HepG2 (cell line): ENCODE data around the gene SERTAD3. TPM values are rescaled to one million over a fixed set of nuclear protein-coding genes. Genes with fewer than 3 reads are reported as not detected.

Experiments used
- ATF1 ChIP-seq: IDR thresholded peaks from 2 replicates; pipeline ENCODE4 v1.6.1; 2016; ENCODE audit warnings: mild to moderate bottlenecking, control low read depth
- ATM ChIP-seq: fragments of 450-650 bp; IDR thresholded peaks from 2 replicates; pipeline ENCODE4 v1.7.1; 2017; ENCODE audit warnings: mild to moderate bottlenecking, borderline replicate concordance
- EHMT2 ChIP-seq: fragments of 200-600 bp; sonication (generic); IDR thresholded peaks from 2 replicates; pipeline ENCODE4 v1.7.0; 2017; ENCODE audit warnings: antibody characterized with exemption, low read depth, low read length, borderline replicate concordance
- HDAC2 ChIP-seq: sonication (generic); formaldehyde crosslinking; IDR thresholded peaks from 2 replicates; pipeline ENCODE4 v1.4.0; 2020; ENCODE audit warnings: missing genetic modification reagents
- KAT7 ChIP-seq: IDR thresholded peaks from 2 replicates; pipeline ENCODE4 v1.6.1; 2018; ENCODE audit warnings: borderline replicate concordance, missing compliant biosample characterization
- LCORL ChIP-seq, 2 experiments: fragments of 450-650 bp in 1 of 2; sonication (generic) in 1 of 2; formaldehyde crosslinking in 1 of 2; IDR thresholded peaks; 2 replicates each; pipeline versions ENCODE4 v1.5.0 to v1.6.1; 2017 to 2020; ENCODE audit warnings: antibody characterized with exemption in 1 of 2, missing genetic modification reagents in 1 of 2
- NFE2L1 ChIP-seq: sonication (generic); formaldehyde crosslinking; IDR thresholded peaks from 2 replicates; pipeline ENCODE4 v1.4.0; 2020; ENCODE audit warnings: missing genetic modification reagents, mild to moderate bottlenecking, borderline replicate concordance
- NR0B2 ChIP-seq: sonication (generic); formaldehyde crosslinking; IDR thresholded peaks from 2 replicates; pipeline ENCODE4 v1.4.0; 2020; ENCODE audit warnings: mild to moderate bottlenecking, missing genetic modification reagents
- ONECUT2 ChIP-seq: sonication (generic); formaldehyde crosslinking; IDR thresholded peaks from 2 replicates; pipeline ENCODE4 v1.4.0; 2020; ENCODE audit warnings: missing genetic modification reagents
- SIX4 ChIP-seq: sonication (generic); formaldehyde crosslinking; IDR thresholded peaks from 2 replicates; pipeline ENCODE4 v1.4.0; 2020; ENCODE audit warnings: missing genetic modification reagents
- SNAPC4 ChIP-seq: sonication (generic); formaldehyde crosslinking; IDR thresholded peaks from 2 replicates; pipeline ENCODE4 v1.4.0; 2020; ENCODE audit warnings: mild to moderate bottlenecking, missing genetic modification reagents
- SP5 ChIP-seq: IDR thresholded peaks from 2 replicates; pipeline ENCODE4 v1.6.1; 2016; ENCODE audit warnings: low read depth, borderline replicate concordance
- TBX2 ChIP-seq: sonication (generic); formaldehyde crosslinking; IDR thresholded peaks from 2 replicates; pipeline ENCODE4 v1.5.0; 2020; ENCODE audit warnings: missing genetic modification reagents, mild to moderate bottlenecking, borderline replicate concordance
- ZNF12 ChIP-seq: sonication (generic); formaldehyde crosslinking; IDR thresholded peaks from 2 replicates; pipeline ENCODE4 v1.5.0; 2020; ENCODE audit warnings: missing genetic modification reagents
- ZNF282 ChIP-seq: fragments of 450-650 bp; IDR thresholded peaks from 2 replicates; pipeline ENCODE4 v1.6.1; 2018; ENCODE audit not compliant: partially characterized antibody
- ZNF431 ChIP-seq: sonication (generic); formaldehyde crosslinking; IDR thresholded peaks from 2 replicates; pipeline ENCODE4 v1.9.0; 2022; ENCODE audit warnings: missing genetic modification reagents, low read depth, mild to moderate bottlenecking, borderline replicate concordance
- ZNF614 ChIP-seq: IDR thresholded peaks from 2 replicates; pipeline ENCODE4 v1.6.1; 2018; ENCODE audit warnings: missing biosample characterization, missing genetic modification reagents, inconsistent platforms, borderline replicate concordance
- ZNF644 ChIP-seq: IDR thresholded peaks from 2 replicates; pipeline ENCODE4 v1.6.1; 2016; ENCODE audit warnings: low read depth
- ZNF777 ChIP-seq: sonication (generic); formaldehyde crosslinking; IDR thresholded peaks from 2 replicates; pipeline ENCODE4 v1.4.0; 2020; ENCODE audit warnings: missing genetic modification reagents
- polyA plus RNA-seq, 8 experiments: library from polyadenylated mRNA; depleted of rRNA in 3 of 8; stranded (reverse) in 7 of 8; unstranded in 1 of 8; fragments of >200 nt; fragmentation: Illumina TruSeq in 4 of 8; extraction: Trizol in 4 of 8; gene quantifications; 2 replicates each; pipeline versions ENCODE4 v1.2.1 to v1.2.3, GENCODE V29; 2011 to 2016; ENCODE audit warnings: low read depth in 4 of 8, missing spikeins in 1 of 8, mixed read lengths in 1 of 8; ENCODE audit not compliant: insufficient read depth in 1 of 8
- total RNA-seq, 5 experiments: library from RNA; depleted of rRNA; stranded (reverse); fragments of >200 nt; fragmentation: Illumina TruSeq; extraction: Trizol; gene quantifications; 2 replicates each; pipeline ENCODE4 v1.2.3, GENCODE V29; 2016; ENCODE audit warnings: low read depth in 1 of 5
- TF ChIP-seq, protein P1 (sequence below): IDR thresholded peaks from 2 replicates; pipeline ENCODE4 v1.6.1; 2016; ENCODE audit warnings: missing biosample characterization, missing genetic modification reagents, low read depth
- TF ChIP-seq, protein P2 (sequence below): sonication (generic); formaldehyde crosslinking; IDR thresholded peaks from 2 replicates; pipeline ENCODE4 v1.4.0; 2020; ENCODE audit warnings: missing genetic modification reagents

SERTAD3 gene
- total and polyA plus RNA-seq, 2 of the 13 experiments (the other 11 are each of a cell fraction or from before 2014, with no cell fraction given) = 9.6 to 16.9 TPM

DNA sequence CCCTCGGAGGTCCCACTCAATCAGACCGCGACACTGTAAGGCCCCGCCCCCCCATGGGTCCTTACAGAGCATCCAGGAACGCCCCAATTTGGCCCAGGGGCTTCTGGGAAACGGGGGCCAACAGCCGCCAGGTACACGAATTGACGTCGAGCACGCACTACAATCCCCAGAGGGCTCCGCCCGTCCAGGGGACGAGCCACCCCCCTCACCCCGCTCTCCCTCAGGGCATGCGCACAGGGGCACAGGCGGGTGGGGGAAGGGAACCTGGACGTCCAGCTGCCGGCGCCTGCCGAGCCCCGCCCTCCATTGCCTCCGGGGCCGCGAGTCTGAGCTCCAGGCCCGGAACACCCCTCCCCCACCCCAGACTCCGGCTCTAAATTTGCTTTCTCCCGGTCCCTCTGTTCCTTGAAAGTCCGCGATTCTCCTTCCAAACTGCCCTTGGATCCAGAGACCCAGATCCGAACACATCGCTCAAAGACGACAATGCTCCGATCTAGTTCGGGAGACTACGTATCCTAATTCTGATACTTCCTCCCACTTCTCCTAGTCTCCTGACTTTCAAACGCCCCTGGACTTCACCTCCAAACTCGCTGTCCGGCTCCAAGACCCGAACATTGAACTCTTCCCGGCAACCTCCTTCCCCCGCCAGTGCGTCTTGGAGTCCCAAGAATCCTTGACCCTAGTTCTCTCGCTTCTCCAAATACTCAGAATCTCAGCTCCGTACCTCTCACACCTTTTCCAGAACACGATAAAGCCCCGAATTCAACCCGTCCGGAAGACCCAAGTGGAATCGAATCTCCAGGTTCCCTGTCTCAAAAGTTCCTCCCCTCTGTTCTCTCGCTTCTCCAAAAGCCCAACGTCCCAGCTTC lies 770 bp downstream of the SERTAD3 start (continued):
- TF ChIP-seq EHMT2 (no peak), KAT7 (CRISPR knock-in tag) (no peak), NR0B2 (no peak; the same call in 1 of the 2 replicates), NFE2L1 (CRISPR knock-in tag) (no peak), ZNF12 (CRISPR knock-in tag) (no peak), LCORL (IDR thresholded peaks at IDR 0.05) (no peak), LCORL (CRISPR knock-in tag; IDR thresholded peaks at IDR 0.05) (peak; percentile 85), ZNF431 (CRISPR knock-in tag) (no peak; the same call in 1 of the 2 replicates), TBX2 (0 out of 2 replicates have a peak, but pooled peaks have one; percentile 50), ZNF282 (no peak), ATF1 (CRISPR knock-in tag) (peak; percentile 73), ZNF777 (peak; percentile 96), SIX4 (CRISPR knock-in tag) (no peak), ZNF614 (CRISPR knock-in tag) (peak; percentile 59; the same call in 1 of the 2 replicates), ATM (no peak), SNAPC4 (CRISPR knock-in tag) (peak; percentile 61; the same call in 1 of the 2 replicates), HDAC2 (CRISPR knock-in tag) (no peak; the same call in 1 of the 2 replicates), ONECUT2 (CRISPR knock-in tag) (no peak), SP5 (CRISPR knock-in tag) (peak; percentile 82; the same call in 1 of the 2 replicates), ZNF644 (CRISPR knock-in tag) (no peak)
- TF ChIP-seq, protein P1, sequence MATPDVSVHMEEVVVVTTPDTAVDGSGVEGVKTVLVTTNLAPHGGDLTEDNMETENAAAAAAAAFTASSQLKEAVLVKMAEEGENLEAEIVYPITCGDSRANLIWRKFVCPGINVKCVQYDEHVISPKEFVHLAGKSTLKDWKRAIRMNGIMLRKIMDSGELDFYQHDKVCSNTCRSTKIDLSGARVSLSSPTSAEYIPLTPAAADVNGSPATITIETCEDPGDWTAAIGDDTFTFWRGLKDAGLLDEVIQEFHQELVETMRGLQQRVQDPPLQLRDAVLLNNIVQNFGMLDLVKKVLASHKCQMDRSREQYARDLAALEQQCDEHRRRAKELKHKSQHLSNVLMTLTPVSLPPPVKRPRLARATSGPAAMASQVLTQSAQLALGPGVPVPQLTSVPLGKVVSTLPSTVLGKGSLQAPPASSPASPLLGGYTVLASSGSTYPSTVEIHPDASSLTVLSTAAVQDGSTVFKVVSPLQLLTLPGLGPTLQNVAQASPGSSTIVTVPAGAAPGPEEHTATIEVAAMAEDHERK (CRISPR knock-in tag) = peak; percentile 66; the same call in 1 of the 2 replicates
- TF ChIP-seq, protein P2, sequence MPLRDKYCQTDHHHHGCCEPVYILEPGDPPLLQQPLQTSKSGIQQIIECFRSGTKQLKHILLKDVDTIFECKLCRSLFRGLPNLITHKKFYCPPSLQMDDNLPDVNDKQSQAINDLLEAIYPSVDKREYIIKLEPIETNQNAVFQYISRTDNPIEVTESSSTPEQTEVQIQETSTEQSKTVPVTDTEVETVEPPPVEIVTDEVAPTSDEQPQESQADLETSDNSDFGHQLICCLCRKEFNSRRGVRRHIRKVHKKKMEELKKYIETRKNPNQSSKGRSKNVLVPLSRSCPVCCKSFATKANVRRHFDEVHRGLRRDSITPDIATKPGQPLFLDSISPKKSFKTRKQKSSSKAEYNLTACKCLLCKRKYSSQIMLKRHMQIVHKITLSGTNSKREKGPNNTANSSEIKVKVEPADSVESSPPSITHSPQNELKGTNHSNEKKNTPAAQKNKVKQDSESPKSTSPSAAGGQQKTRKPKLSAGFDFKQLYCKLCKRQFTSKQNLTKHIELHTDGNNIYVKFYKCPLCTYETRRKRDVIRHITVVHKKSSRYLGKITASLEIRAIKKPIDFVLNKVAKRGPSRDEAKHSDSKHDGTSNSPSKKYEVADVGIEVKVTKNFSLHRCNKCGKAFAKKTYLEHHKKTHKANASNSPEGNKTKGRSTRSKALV = no peak
